Kidney (tissue), 14 donors: ENCODE data around the gene KCNN3. TPM values are rescaled to one million over a fixed set of nuclear protein-coding genes. Genes with fewer than 3 reads are reported as not detected.

Experiments used
- DNase-seq, 5 donors: peaks; one replicate each; pipeline ENCODE4 v3.0.0-alpha.2; 2013 to 2020
- FAIRE-seq: peaks from 2 replicates; lab custom pipeline; 2012; peaks lifted over from hg19 to GRCh38; lab: Jason Lieb, UNC
- H3K27ac ChIP-seq, 2 donors: one replicate each; pipeline ENCODE4 v1.7.0; 2013; ENCODE audit warnings: low read depth in 2 of 2, low read length in 2 of 2, inconsistent platforms in 1 of 2
- H3K27me3 ChIP-seq: one replicate; pipeline ENCODE4 v1.7.1; 2013; ENCODE audit warnings: low read length, inconsistent platforms; ENCODE audit not compliant: control insufficient read depth, insufficient read depth
- H3K36me3 ChIP-seq, 3 donors: one replicate each; pipeline versions ENCODE4 v1.7.0 to v1.7.1; 2013; ENCODE audit warnings: low read length in 3 of 3, control low read depth in 1 of 3, inconsistent platforms in 1 of 3; ENCODE audit not compliant: insufficient read depth in 3 of 3, control insufficient read depth in 2 of 3
- H3K4me1 ChIP-seq, 3 donors: one replicate each; pipeline versions ENCODE4 v1.7.0 to v1.7.1; 2013; ENCODE audit warnings: low read length in 3 of 3, inconsistent platforms in 1 of 3, low read depth in 1 of 3; ENCODE audit not compliant: control insufficient read depth in 2 of 3, insufficient read depth in 2 of 3
- H3K4me3 ChIP-seq, 3 donors: one replicate each; pipeline versions ENCODE4 v1.7.0 to v1.8.1; 2013; ENCODE audit warnings: low read length in 3 of 3, control low read depth in 1 of 3, inconsistent platforms in 1 of 3
- H3K9ac ChIP-seq, 3 donors: one replicate each; pipeline versions ENCODE4 v1.7.0 to v1.7.1; 2013; ENCODE audit warnings: low read length in 3 of 3, control low read depth in 1 of 3, inconsistent platforms in 1 of 3
- H3K9me3 ChIP-seq, 3 donors: one replicate each; pipeline versions ENCODE4 v1.7.0 to v1.7.1; 2013; ENCODE audit warnings: low read length in 3 of 3, control low read depth in 1 of 3, inconsistent platforms in 1 of 3; ENCODE audit not compliant: control insufficient read depth in 2 of 3, insufficient read depth in 1 of 3
- CTCF ChIP-seq: IDR thresholded peaks from 3 replicates; pipeline ENCODE4 v1.5.1; 2012; ENCODE audit warnings: mild to moderate bottlenecking, moderate library complexity, borderline replicate concordance; ENCODE audit not compliant: insufficient read depth; ENCODE audit errors: extremely low read depth
- intact Hi-C: fragments of 100-400 bp; cut with DNase I; formaldehyde crosslinking; loops from one replicate; pipeline ENCODE4 v1.11.1; 2022
- polyA plus RNA-seq: library from polyadenylated mRNA; stranded (reverse); fragments of 350-450 nt; fragmentation: Illumina TruSeq; extraction: RNeasy Lipid Tissue Mini Kit (QIAGEN cat#74804); gene quantifications from one replicate; pipeline ENCODE4 v1.2.3, GENCODE V29; 2014; ENCODE audit warnings: low read depth, low replicate concordance; ENCODE audit not compliant: insufficient read depth
- total RNA-seq: library from RNA; stranded (reverse); fragmentation: NEBNext Ultra II Directional; extraction: Animal tissue kit (Norgen Biotek cat#: 25700); gene quantifications from one replicate; pipeline ENCODE4 v1.2.1, GENCODE V29; 2021
- donor health status: control.
- donor health status: control.
- donor health status: control.
- donor health status: control.
- donor health status: control.
- donor health status: DM: yes; HTN: yes; CAD: no.
- donor health status: Normal renal cell carcinoma (clear cell type).

Gene KCNN3
- total and polyA plus RNA-seq, 2 donors from 2014 or later, result 2.6 to 5.6 TPM

- H3K9ac ChIP-seq, result no peak overlapping the region
- DNase-seq, result no peak
- H3K36me3 ChIP-seq, result no peaks in the 10 kb centered on the region
- no peaks in the 10 kb centered on the region for H3K4me1 ChIP-seq
- FAIRE-seq, result no peak
- no peaks in the 10 kb centered on the region for H3K9me3 ChIP-seq
- intact Hi-C loops, result no loop called here
- no peak overlapping the region for H3K4me3 ChIP-seq
- TF ChIP-seq CTCF, result no peak
- H3K27ac ChIP-seq, result no peak overlapping the region
- no peaks in the 10 kb centered on the region for H3K27me3 ChIP-seq
These were observed 45.7 kb downstream of the KCNN3 start for GRCh38 chr1:154824179-154825000.

- Histone ChIP-seq H3K9ac (no peak overlapping the region), H3K4me1 (no peaks in the 10 kb centered on the region), H3K4me3 (no peak overlapping the region), H3K27ac (no peak overlapping the region), H3K36me3 (no peaks in the 10 kb centered on the region), H3K9me3 (no peaks in the 10 kb centered on the region), H3K27me3 (no peaks in the 10 kb centered on the region)
- no peak for FAIRE-seq
- no peak for TF ChIP-seq CTCF
- DNase-seq, result no peak
- intact Hi-C loops, result no loop called here
These were observed 47.4 kb downstream of the KCNN3 start for GRCh38 chr1:154822717-154823116.

- Histone ChIP-seq H3K36me3 (no peaks in the 10 kb centered on the region), H3K9ac (no peak overlapping the region), H3K4me3 (no peak overlapping the region), H3K4me1 (no peaks in the 10 kb centered on the region), H3K27ac (no peak overlapping the region), H3K9me3 (no peaks in the 10 kb centered on the region), H3K27me3 (no peaks in the 10 kb centered on the region)
- no peak for TF ChIP-seq CTCF
- DNase-seq, result no peak
- no peak for FAIRE-seq
- intact Hi-C loops, result no loop called here
These were observed 47.8 kb downstream of the KCNN3 start for GRCh38 chr1:154822233-154822632.
